Heart left ventricle (tissue), 16 donors: Measurements from ENCODE around the gene DKK3. TPM values are rescaled to one million over a fixed set of nuclear protein-coding genes. Genes with fewer than 3 reads are reported as not detected.

Experiments used
- ATAC-seq, 4 donors: fragments of 200-7000 bp; cut with Tn5 transposase; one replicate each; pipeline ENCODE4 v1.9.1; 2020 to 2022; ENCODE audit warnings: moderate library complexity in 4 of 4, mild to moderate bottlenecking in 3 of 4, moderate number of reproducible peaks in 1 of 4
- DNase-seq, 5 donors: peaks; one replicate each; pipeline ENCODE4 v3.0.0-alpha.2; 2020
- H3K27ac ChIP-seq, 12 donors: fragments of 200-600 bp; sonication (generic) in 4 of 12; one replicate each; pipeline versions ENCODE4 v1.5.0 to v1.8.0; 2016 to 2022; ENCODE audit warnings: mild to moderate bottlenecking in 2 of 12
- H3K27me3 ChIP-seq, 9 donors: fragments of 200-600 bp; sonication (generic) in 2 of 9; one replicate each; pipeline versions ENCODE4 v1.5.1 to v1.8.0; 2016 to 2022; ENCODE audit warnings: mild to moderate bottlenecking in 3 of 9
- H3K36me3 ChIP-seq, 9 donors: fragments of 200-600 bp; sonication (generic) in 2 of 9; one replicate each; pipeline versions ENCODE4 v1.5.0 to v1.8.0; 2018 to 2022; ENCODE audit warnings: mild to moderate bottlenecking in 2 of 9
- H3K4me1 ChIP-seq, 12 donors: fragments of 200-600 bp; sonication (generic) in 4 of 12; one replicate each; pipeline versions ENCODE4 v1.5.0 to v1.8.0; 2016 to 2022; ENCODE audit warnings: mild to moderate bottlenecking in 3 of 12
- H3K4me3 ChIP-seq, 12 donors: fragments of 200-600 bp; sonication (generic) in 4 of 12; one replicate each; pipeline versions ENCODE4 v1.5.0 to v1.8.0; 2017 to 2022; ENCODE audit warnings: mild to moderate bottlenecking in 9 of 12, moderate library complexity in 4 of 12
- H3K9me3 ChIP-seq, 12 donors: fragments of 200-600 bp; sonication (generic) in 4 of 12; one replicate each; pipeline versions ENCODE4 v1.5.0 to v1.8.0; 2016 to 2022; ENCODE audit warnings: mild to moderate bottlenecking in 1 of 12
- CTCF ChIP-seq, 12 donors: fragments of 200-600 bp; sonication (generic) in 4 of 12; IDR thresholded peaks; one replicate each; pipeline versions ENCODE4 v1.5.0 to v1.8.0; 2018 to 2022; ENCODE audit warnings: antibody characterized with exemption in 12 of 12, mild to moderate bottlenecking in 5 of 12
- POLR2A ChIP-seq, 2 donors: fragments of 450-650 bp; IDR thresholded peaks; one replicate each; pipeline ENCODE4 v1.6.1; 2017; ENCODE audit warnings: antibody characterized with exemption in 2 of 2, mild to moderate bottlenecking in 2 of 2, moderate library complexity in 2 of 2
- WGBS, 4 donors: extraction: QIAGEN DNeasy Blood & Tissue Kit in 2 of 4; methylation state at CpG; one replicate each; pipeline versions ENCODE4 v1.1.5 to v1.1.7; 2013 to 2018; 5-methylcytosine and 5-hydroxymethylcytosine counted together
- intact Hi-C, 10 donors: fragments of 100-400 bp; cut with DNase I; formaldehyde crosslinking; loops; one replicate each; pipeline versions ENCODE4 v1.11.1 to v1.14.2; 2022
- polyA plus RNA-seq, 2 donors: library from polyadenylated mRNA; stranded (reverse); fragments of 200-250 nt; gene quantifications; one replicate each; pipeline ENCODE4 v1.2.3, GENCODE V29; 2013
- total RNA-seq, 9 donors: library from RNA; depleted of rRNA in 2 of 9; stranded (reverse); fragments of >200 nt in 2 of 9; fragmentation: NEBNext Ultra II Directional in 3 of 9; extraction: Animal tissue kit (Norgen Biotek cat#: 25700) in 3 of 9; gene quantifications; one replicate each; pipeline versions ENCODE4 v1.1.0 to v1.2.4, GENCODE V29; 2016 to 2023
- donor health status: ischemic (EF 13 %, LVEDD 7.1; RV severe dilation, severe dysfunction).
- donor health status: healthy with polysubstance abuse.
- donor health status: DM: no; HTN: yes; CAD: no.
- donor health status: DM: no; HTN: no; CAD: no.
- donor health status: ischemic (EF 25% LVEDD 6.9; RV normal size, moderate dysfunction).
- donor health status: ischemic (EF 25% LVEDD 5.7; RV mildly dilated, moderate dysfunction).
- donor health status: healthy.
- donor health status: DM: yes; HTN: yes; CAD: no.
- donor health status: ischemic (EF 35%, LVEDD 5.7; RV mildly dilated, moderate dysfunction).
- donor health status: nonischemic (EF 11% LVEDD 7.7; RV severe dilation, severe dysfunction).
- donor health status: DM: yes; HTN: yes; CAD: no.
- donor health status: PGD.
- donor health status: ischemic (EF 29% LVEDD 5.4; RV normal size, mild dysfunction).
- donor health status: nonischemic (EF 23%, LVEDD 6.1; RV moderate dilation, normal function).

Gene DKK3
- total and polyA plus RNA-seq, 11 donors, result 117 to 851 (median 707) TPM

- no peak for ATAC-seq
- Histone ChIP-seq H3K27ac (no peak overlapping the region), H3K27me3 (no peaks in the 10 kb centered on the region), H3K4me3 (no peak overlapping the region), H3K9me3 (no peaks in the 10 kb centered on the region), H3K4me1 (peaks cover 0 to 16% (median 7%) of the 10 kb centered on the region in 12 donors), H3K36me3 (peaks cover 0 to 33% (median 7%) of the 10 kb centered on the region in 9 donors)
- WGBS, 4 donors, result 97 to 99% (median 98%) methylated on average over 2 of the region's 2 CpGs
- intact Hi-C loops, result loop anchor here in 1 of 10 donors (10.0 kb wide), 1 partner anchor 111 kb away; no protein-coding TSS in a partner anchor
- DNase-seq, result no peak
- TF ChIP-seq POLR2A (IDR thresholded peaks at IDR 0.05) (no peak), CTCF (IDR thresholded peaks at IDR 0.05) (no peak)
Measured at GRCh38 chr11:11915625-11916024, 92.8 kb downstream of the DKK3 start.

GRCh38 chr11:11913395-11913794 is 95.0 kb downstream of the DKK3 start:
- peaks cover 0 to 16% (median 7%) of the 10 kb centered on the region in 12 donors for H3K4me1 ChIP-seq
- ATAC-seq, result peak in 2 of 4 donors; percentile 37 to 42
- no peak for DNase-seq
- H3K27ac ChIP-seq, result no peak overlapping the region
- 87 to 95% (median 93%) methylated on average over 1 of the region's 1 CpG for WGBS, 4 donors
- no peak overlapping the region for H3K4me3 ChIP-seq
- H3K27me3 ChIP-seq, result no peaks in the 10 kb centered on the region
- intact Hi-C loops, result loop anchor here in 1 of 10 donors (10.0 kb wide), 1 partner anchor 109 kb away; no protein-coding TSS in a partner anchor
- TF ChIP-seq POLR2A (IDR thresholded peaks at IDR 0.05) (no peak), CTCF (IDR thresholded peaks at IDR 0.05) (no peak)
- peaks cover 0 to 47% (median 9%) of the 10 kb centered on the region in 9 donors for H3K36me3 ChIP-seq
- H3K9me3 ChIP-seq, result no peaks in the 10 kb centered on the region

Other genes starting within 250 kb of the DKK3 start
- 10 to 100 TPM; 42.3 to 89.6 (median 54.3) TPM for gene USP47, start 166.7 kb downstream of the DKK3 start, total RNA-seq
- 10 to 100 TPM; 26.2 to 65.2 TPM for gene USP47, start 166.7 kb downstream of the DKK3 start, polyA plus RNA-seq
- gene MICAL2, start 102.0 kb upstream of the DKK3 start, total RNA-seq, result 100 to 1,000 TPM in 2 of 9 donors, 10 to 100 TPM in 7; 48.2 to 110 (median 87.8) TPM
- 10 to 100 TPM; 37.6 to 86.4 TPM for gene MICAL2, start 102.0 kb upstream of the DKK3 start, polyA plus RNA-seq